ENCODE results near the gene C2orf76. TPM values are rescaled to one million over a fixed set of nuclear protein-coding genes. Genes with fewer than 3 reads are reported as not detected.

The C2orf76 gene
- total RNA-seq, 1 donor = 8.6 TPM

GRCh38 chr2:119288576-119288975 is 78.1 kb downstream of the C2orf76 start:
- H3K4me3 ChIP-seq (ENCODE audit: low read depth, low read length) = no peak overlapping the region
- no peak for DNase-seq (ENCODE audit: low read depth)
- no peak for TF ChIP-seq CTCF (IDR thresholded peaks at IDR 0.05; ENCODE audit: insufficient read depth, low read depth, low read length)

- DNase-seq (ENCODE audit: low read depth) = no peak
- TF ChIP-seq CTCF (IDR thresholded peaks at IDR 0.05; ENCODE audit: insufficient read depth, low read depth, low read length) = no peak
- no peak overlapping the region for H3K4me3 ChIP-seq (ENCODE audit: low read depth, low read length)
Measured at GRCh38 chr2:119286661-119287060, 80.0 kb downstream of the C2orf76 start.

- DNase-seq (ENCODE audit: low read depth) = peak; percentile 44
- TF ChIP-seq CTCF (IDR thresholded peaks at IDR 0.05; ENCODE audit: insufficient read depth, low read depth, low read length) = no peak
- no peak overlapping the region for H3K4me3 ChIP-seq (ENCODE audit: low read depth, low read length)
Measured at GRCh38 chr2:119283873-119284331, 82.7 kb downstream of the C2orf76 start.

- no peak for TF ChIP-seq CTCF (IDR thresholded peaks at IDR 0.05; ENCODE audit: insufficient read depth, low read depth, low read length)
- no peak for DNase-seq (ENCODE audit: low read depth)
- no peak overlapping the region for H3K4me3 ChIP-seq (ENCODE audit: low read depth, low read length)
Measured at GRCh38 chr2:119282996-119283511, 83.6 kb downstream of the C2orf76 start.

GRCh38 chr2:119282146-119282995 is 84.3 kb downstream of the C2orf76 start:
- DNase-seq (ENCODE audit: low read depth) = no peak
- no peak overlapping the region for H3K4me3 ChIP-seq (ENCODE audit: low read depth, low read length)
- TF ChIP-seq CTCF (IDR thresholded peaks at IDR 0.05; ENCODE audit: insufficient read depth, low read depth, low read length) = no peak

- no peak for TF ChIP-seq CTCF (IDR thresholded peaks at IDR 0.05; ENCODE audit: insufficient read depth, low read depth, low read length)
- no peak overlapping the region for H3K4me3 ChIP-seq (ENCODE audit: low read depth, low read length)
- DNase-seq (ENCODE audit: low read depth) = no peak
Measured at GRCh38 chr2:119280680-119281079, 86.0 kb downstream of the C2orf76 start.
